Panc1 (cell line): ENCODE measurements around the gene OIP5. TPM values are rescaled to one million over a fixed set of nuclear protein-coding genes. Genes with fewer than 3 reads are reported as not detected.
A peak's percentile ranks its signal among the peaks of the same experiment; 100 is the strongest.

Source experiments
- ATAC-seq: fragments of 200-7000 bp; cut with Tn5 transposase; 2 replicates; pipeline ENCODE4 v1.9.1; 2020; ENCODE audit warnings: mild to moderate bottlenecking, moderate library complexity
- BruUV-seq: library from RNA; stranded (reverse); fragments of 400-500 nt; replicated peaks from 2 replicates; lab custom pipeline; 2021; lab: Mats Ljungman, UMichigan
- CTCF ChIA-PET: fragments of 300-600 bp; sonication (Branson Sonifier 250); formaldehyde crosslinking; loops from one replicate; lab custom pipeline; 2022; ENCODE audit warnings: antibody characterized with exemption; lab: Charles Lee
- POLR2A ChIA-PET: fragments of 300-600 bp; sonication (Branson Sonifier 250); formaldehyde crosslinking; loops from one replicate; lab custom pipeline; 2022; ENCODE audit warnings: antibody characterized with exemption; lab: Charles Lee
- DNase-seq: peaks from one replicate; pipeline ENCODE4 v3.0.0-alpha.2; 2010; ENCODE audit warnings: low read depth, low spot score
- H3K27ac ChIP-seq: 2 replicates; pipeline ENCODE4 v1.5.1; 2011; ENCODE audit warnings: mild to moderate bottlenecking, low read length, inconsistent platforms
- H3K27me3 ChIP-seq: fragments of 200-500 bp; sonication (Bioruptor generic); 2 replicates; pipeline ENCODE4 v1.6.0; 2014; ENCODE audit warnings: low read length, inconsistent platforms; ENCODE audit not compliant: control insufficient read depth, insufficient read depth
- H3K36me3 ChIP-seq: fragments of 200-500 bp; sonication (Bioruptor generic); 2 replicates; pipeline ENCODE4 v1.5.1; 2014; ENCODE audit warnings: inconsistent platforms, mild to moderate bottlenecking, low read length, moderate library complexity; ENCODE audit not compliant: control insufficient read depth, insufficient read depth
- H3K4me1 ChIP-seq: 2 replicates; pipeline ENCODE4 v1.5.1; 2011; ENCODE audit warnings: inconsistent platforms, mild to moderate bottlenecking, low read length, moderate library complexity; ENCODE audit not compliant: control insufficient read depth, insufficient read depth
- H3K4me3 ChIP-seq, 2 experiments: 2 replicates each; pipeline ENCODE4 v1.5.1; 2011 to 2012; ENCODE audit warnings: low read depth in 2 of 2, low read length in 2 of 2, mild to moderate bottlenecking in 2 of 2, inconsistent platforms in 1 of 2, moderate library complexity in 1 of 2
- H3K9me3 ChIP-seq: fragments of 200-500 bp; sonication (Bioruptor generic); 2 replicates; pipeline ENCODE4 v1.5.1; 2014; ENCODE audit warnings: low read depth, mild to moderate bottlenecking, inconsistent platforms, low read length, moderate library complexity; ENCODE audit not compliant: control insufficient read depth, insufficient read depth
- CTCF ChIP-seq: fragments of 450-650 bp; IDR thresholded peaks from 2 replicates; pipeline ENCODE4 v1.5.1; 2017; ENCODE audit warnings: mild to moderate bottlenecking
- POLR2AphosphoS5 ChIP-seq: IDR thresholded peaks from 2 replicates; pipeline ENCODE4 v1.6.1; 2012; ENCODE audit warnings: mild to moderate bottlenecking, low read depth, low read length, moderate library complexity
- REST ChIP-seq, 2 experiments: IDR thresholded peaks; 2 replicates each; pipeline ENCODE4 v1.6.1; 2011 to 2012; ENCODE audit warnings: low read depth in 2 of 2, control low read depth in 1 of 2, low read length in 1 of 2, mild to moderate bottlenecking in 1 of 2, moderate library complexity in 1 of 2; ENCODE audit not compliant: insufficient read depth in 1 of 2
- SIN3A ChIP-seq: IDR thresholded peaks from 2 replicates; pipeline ENCODE4 v1.6.1; 2012; ENCODE audit warnings: low read depth, mild to moderate bottlenecking, low read length, moderate library complexity, borderline replicate concordance; ENCODE audit not compliant: insufficient read depth
- TCF7L2 ChIP-seq: IDR thresholded peaks from 2 replicates; pipeline ENCODE4 v1.6.1; 2011; ENCODE audit warnings: mild to moderate bottlenecking, low read depth, low read length, inconsistent platforms
- in situ Hi-C: cut with HindIII; loops from 2 replicates; pipeline ENCODE4 v1.10.0; 2016; ENCODE audit warnings: low sequenced_read_pairs, low pct_unique_long_range_greater_than_20kb
- intact Hi-C: fragments of 100-400 bp; cut with micrococcal nuclease; formaldehyde crosslinking; loops from one replicate; pipeline ENCODE4 v1.10.0; 2022; ENCODE audit not compliant: unreplicated experiment
- total RNA-seq: library from RNA; stranded (reverse); gene quantifications from one replicate; pipeline ENCODE4 v1.2.1, GENCODE V29; 2021; ENCODE audit not compliant: unreplicated experiment

OIP5 gene
- total RNA-seq, 1 experiment from 2014 or later = 26.7 TPM

- Histone ChIP-seq H3K4me1 (no peaks in the 10 kb centered on the region; the same call in none of the 2 replicates), H3K27me3 (no peaks in the 10 kb centered on the region), H3K9me3 (no peaks in the 10 kb centered on the region), H3K27ac (no peak overlapping the region), H3K36me3 (peaks cover 19% of the 10 kb centered on the region), H3K4me3 (no peak overlapping the region)
- in situ Hi-C loops (no loop called here), intact Hi-C loops (no loop called here)
- CTCF ChIA-PET = no interaction called here
- ATAC-seq (no peak), DNase-seq (no peak)
- POLR2A ChIA-PET = no interaction called here
- TF ChIP-seq SIN3A (no peak), REST (IDR thresholded peaks at IDR 0.05; ENCODE audit: insufficient read depth in 1 of 2, low read depth in 2 of 2, low read length in 1 of 2) (no peak), POLR2AphosphoS5 (no peak), CTCF (no peak), TCF7L2 (no peak)
- BruUV-seq = TSS peak; percentile 34
Measured at GRCh38 chr15:41288464-41288863, 43.9 kb downstream of the OIP5 start.

- Histone ChIP-seq H3K27me3 (no peaks in the 10 kb centered on the region), H3K4me1 (peaks cover 2% of the 10 kb centered on the region), H3K4me3 (no peak overlapping the region), H3K36me3 (peaks cover 19% of the 10 kb centered on the region), H3K27ac (no peak overlapping the region), H3K9me3 (no peaks in the 10 kb centered on the region)
- intact Hi-C loops (no loop called here), in situ Hi-C loops (no loop called here)
- TF ChIP-seq POLR2AphosphoS5 (no peak), SIN3A (no peak), CTCF (no peak), TCF7L2 (no peak), REST (IDR thresholded peaks at IDR 0.05; ENCODE audit: insufficient read depth in 1 of 2, low read depth in 2 of 2, low read length in 1 of 2) (no peak)
- ChIA-PET POLR2A (interaction anchor here (0.6 to 0.7 kb wide), 2 partner anchors 10 to 19 kb away, joined by 3 to 5 read pairs; no protein-coding TSS in a partner anchor), CTCF (no interaction called here)
- ATAC-seq = no peak
- DNase-seq = no peak
- BruUV-seq = TSS peak; percentile 60
Measured at GRCh38 chr15:41286665-41287333, 45.6 kb downstream of the OIP5 start.
